ENCODE results near the gene TMEM238.

Gene TMEM238

GRCh38 chr19:55354698-55355212 lies 29.3 kb downstream of the TMEM238 start, which contains the start of gene COX6B2:
Gene COX6B2, minus strand, starts transcription at chr19:55354719. Its CDS starts 198 bp downstream, at chr19:55354521.
- H3K4me3 ChIP-seq (ENCODE audit: low read length): peak within 1 kb of the TSS; percentile 36
- H3K4me1 ChIP-seq (ENCODE audit: insufficient read depth, low read length): peaks cover 7% of the 10 kb centered on the region
- H3K27me3 ChIP-seq (ENCODE audit: insufficient read depth, low read length): peaks cover 56% of the 10 kb centered on the region

GRCh38 chr19:55353803-55354697 lies 30.0 kb downstream of the TMEM238 start:
- H3K36me3 ChIP-seq (ENCODE audit: insufficient read depth, low read length): no peaks in the 10 kb centered on the region
- H3K4me3 ChIP-seq (ENCODE audit: low read length): peak overlapping the region; percentile 36
- H3K27me3 ChIP-seq (ENCODE audit: insufficient read depth, low read length): peaks cover 56% of the 10 kb centered on the region
- no peak overlapping the region for H2AFZ ChIP-seq (ENCODE audit: low read depth, low read length)
- H3K4me1 ChIP-seq (ENCODE audit: insufficient read depth, low read length): peaks cover 7% of the 10 kb centered on the region
- H3K9me3 ChIP-seq (ENCODE audit: low read length): peaks cover 5% of the 10 kb centered on the region

More at GRCh38 chr19:55354698-55355212, 29.3 kb downstream of the TMEM238 start, which contains the start of gene COX6B2:
- no peak within 1 kb of the TSS for H2AFZ ChIP-seq (ENCODE audit: low read depth, low read length)
- H3K36me3 ChIP-seq (ENCODE audit: insufficient read depth, low read length): no peaks in the 10 kb centered on the region
- H3K9me3 ChIP-seq (ENCODE audit: low read length): peaks cover 5% of the 10 kb centered on the region

DNA sequence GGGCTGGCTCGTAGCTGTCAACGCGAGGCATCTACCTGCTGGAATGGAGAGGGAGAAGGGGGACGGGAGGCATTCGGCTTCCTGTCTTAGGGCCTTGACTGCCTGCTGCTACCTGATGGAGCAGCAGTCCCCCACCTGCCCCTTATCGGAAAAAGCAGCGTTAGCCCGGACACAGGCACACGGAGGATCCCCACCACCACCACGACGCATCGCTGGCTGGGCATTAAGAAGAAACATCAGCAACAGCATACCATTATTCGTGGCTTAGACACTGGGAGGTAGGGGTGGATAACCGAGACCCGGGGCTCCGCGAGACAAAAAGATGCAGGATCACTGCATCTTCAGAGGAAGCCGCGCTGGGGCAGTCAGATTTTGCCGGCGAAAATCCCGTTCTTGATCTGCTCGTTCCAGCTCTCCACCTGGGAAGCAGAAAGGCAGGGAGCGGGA lies 30.7 kb downstream of the TMEM238 start:
- peaks cover 5% of the 10 kb centered on the region for H3K9me3 ChIP-seq (ENCODE audit: low read length)
- H3K36me3 ChIP-seq (ENCODE audit: insufficient read depth, low read length): no peaks in the 10 kb centered on the region
- H2AFZ ChIP-seq (ENCODE audit: low read depth, low read length): no peak overlapping the region
- peak overlapping the region; percentile 36 for H3K4me3 ChIP-seq (ENCODE audit: low read length)
- peaks cover 10% of the 10 kb centered on the region for H3K4me1 ChIP-seq (ENCODE audit: insufficient read depth, low read length)
- H3K27me3 ChIP-seq (ENCODE audit: insufficient read depth, low read length): peaks cover 56% of the 10 kb centered on the region

- H2AFZ ChIP-seq (ENCODE audit: low read depth, low read length): no peak overlapping the region
- H3K36me3 ChIP-seq (ENCODE audit: insufficient read depth, low read length): no peaks in the 10 kb centered on the region
- no peak overlapping the region for H3K4me3 ChIP-seq (ENCODE audit: low read length)
- H3K27me3 ChIP-seq (ENCODE audit: insufficient read depth, low read length): peaks cover 56% of the 10 kb centered on the region
- peaks cover 14% of the 10 kb centered on the region for H3K4me1 ChIP-seq (ENCODE audit: insufficient read depth, low read length)
- peaks cover 5% of the 10 kb centered on the region for H3K9me3 ChIP-seq (ENCODE audit: low read length)
Observed at GRCh38 chr19:55352549-55353145, 31.4 kb downstream of the TMEM238 start.

DNA sequence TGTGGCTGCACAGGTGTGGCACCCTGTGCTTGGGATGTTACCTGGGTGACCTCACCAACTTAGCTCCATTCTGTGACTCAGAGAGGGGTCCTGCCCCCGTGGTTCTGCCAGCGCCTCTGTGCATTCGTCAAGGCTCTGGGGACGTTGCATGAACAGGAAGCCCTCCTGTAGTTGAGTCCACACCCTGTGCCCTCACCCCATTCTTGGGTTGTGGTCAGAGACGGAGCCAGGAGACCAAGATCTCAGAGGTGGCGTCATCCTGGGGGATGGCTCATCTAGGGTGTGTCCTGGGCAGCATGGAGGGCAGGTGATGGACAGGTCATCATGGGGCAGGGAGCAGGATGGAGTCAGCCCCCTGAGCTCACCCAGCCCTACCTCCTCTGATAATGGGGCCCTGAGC lies 32.1 kb downstream of the TMEM238 start:
- H3K27me3 ChIP-seq (ENCODE audit: insufficient read depth, low read length): peaks cover 51% of the 10 kb centered on the region

DNA sequence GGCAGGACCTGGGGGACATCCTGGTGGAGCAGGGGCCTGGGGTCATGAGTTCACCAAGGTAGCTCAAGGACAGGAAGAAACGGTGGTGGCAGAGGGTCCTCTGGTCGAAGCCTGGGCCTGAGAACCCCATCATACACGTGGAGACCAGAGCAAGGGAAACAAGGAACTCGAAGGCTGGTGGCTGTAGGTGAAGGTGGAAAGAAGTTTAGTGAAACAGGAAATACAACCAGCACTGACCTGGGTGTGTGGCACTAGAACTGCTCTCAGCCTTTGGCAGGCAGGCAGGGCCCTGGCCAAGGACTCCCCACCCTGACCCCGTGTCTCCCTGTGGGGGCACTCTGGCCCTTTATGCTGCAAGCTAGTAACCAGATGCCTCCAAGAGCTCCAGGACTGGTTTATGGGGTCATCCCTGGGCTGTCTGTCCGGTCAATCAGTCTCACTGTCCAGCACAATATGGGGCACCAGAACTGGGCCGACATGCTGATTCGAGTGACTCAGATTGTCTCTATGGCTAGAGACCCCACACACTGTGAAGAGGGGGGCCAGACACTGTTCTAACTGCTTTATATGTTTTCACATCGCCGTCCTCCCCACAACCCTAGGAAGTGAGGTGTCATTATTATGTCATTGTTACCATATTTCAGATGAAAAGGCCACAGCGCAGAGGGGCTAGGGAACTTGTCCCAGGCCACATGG lies 33.3 kb downstream of the TMEM238 start:
- Histone ChIP-seq H3K36me3 (ENCODE audit: insufficient read depth, low read length) (peaks cover 8% of the 10 kb centered on the region), H3K9me3 (ENCODE audit: low read length) (peaks cover 3% of the 10 kb centered on the region)

More for the DNA sequence above, 32.1 kb downstream of the TMEM238 start:
- H3K9me3 ChIP-seq (ENCODE audit: low read length): peaks cover 4% of the 10 kb centered on the region
- peaks cover 3% of the 10 kb centered on the region for H3K36me3 ChIP-seq (ENCODE audit: insufficient read depth, low read length)
- no peak overlapping the region for H2AFZ ChIP-seq (ENCODE audit: low read depth, low read length)
- H3K4me1 ChIP-seq (ENCODE audit: insufficient read depth, low read length): peaks cover 14% of the 10 kb centered on the region
- no peak overlapping the region for H3K4me3 ChIP-seq (ENCODE audit: low read length)

DNA sequence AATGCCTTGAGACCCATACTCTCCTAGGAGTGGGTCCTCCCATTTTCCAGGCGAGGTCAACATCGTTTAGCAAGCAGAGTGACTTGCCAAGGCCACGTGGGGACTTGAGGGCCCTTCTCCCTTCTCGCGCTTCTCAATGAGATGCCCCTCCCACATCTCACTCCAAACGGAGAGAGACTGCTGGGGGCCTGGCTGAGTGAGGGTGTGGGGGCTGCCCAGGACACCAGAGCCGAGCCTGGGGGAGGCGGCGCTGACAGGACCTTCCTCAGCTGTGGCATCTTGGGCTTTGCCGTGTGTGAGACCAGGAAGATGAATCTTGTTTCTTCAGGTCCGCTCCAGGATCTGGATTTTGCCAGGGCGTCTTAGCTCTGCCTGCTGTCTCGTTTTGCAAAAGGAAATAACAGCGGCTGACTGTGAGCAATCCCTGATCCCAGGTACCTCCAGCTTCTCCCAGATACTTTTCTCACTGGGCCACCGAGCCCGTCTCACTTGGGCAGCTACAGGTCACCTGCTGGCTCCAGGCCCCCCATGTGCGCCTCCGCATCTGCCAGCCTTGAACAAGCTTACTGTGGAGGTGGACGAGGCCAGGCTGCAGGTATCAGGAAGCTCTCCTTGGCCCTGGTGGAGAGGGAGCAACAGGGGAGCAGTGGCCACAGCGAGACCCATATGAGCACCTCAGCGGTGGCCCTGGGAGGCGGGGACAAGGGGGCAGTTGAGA lies 35.6 kb downstream of the TMEM238 start:
- H2AFZ ChIP-seq (ENCODE audit: low read depth, low read length): no peak overlapping the region
- peaks cover 24% of the 10 kb centered on the region for H3K36me3 ChIP-seq (ENCODE audit: insufficient read depth, low read length)
- peaks cover 3% of the 10 kb centered on the region for H3K9me3 ChIP-seq (ENCODE audit: low read length)
- H3K27me3 ChIP-seq (ENCODE audit: insufficient read depth, low read length): peaks cover 21% of the 10 kb centered on the region
- H3K4me1 ChIP-seq (ENCODE audit: insufficient read depth, low read length): peaks cover 10% of the 10 kb centered on the region
- no peak overlapping the region for H3K4me3 ChIP-seq (ENCODE audit: low read length)

More for the DNA sequence above, 33.3 kb downstream of the TMEM238 start:
- Histone ChIP-seq H3K4me3 (ENCODE audit: low read length) (no peak overlapping the region), H3K4me1 (ENCODE audit: insufficient read depth, low read length) (peaks cover 14% of the 10 kb centered on the region), H2AFZ (ENCODE audit: low read depth, low read length) (no peak overlapping the region), H3K27me3 (ENCODE audit: insufficient read depth, low read length) (peaks cover 39% of the 10 kb centered on the region)

DNA sequence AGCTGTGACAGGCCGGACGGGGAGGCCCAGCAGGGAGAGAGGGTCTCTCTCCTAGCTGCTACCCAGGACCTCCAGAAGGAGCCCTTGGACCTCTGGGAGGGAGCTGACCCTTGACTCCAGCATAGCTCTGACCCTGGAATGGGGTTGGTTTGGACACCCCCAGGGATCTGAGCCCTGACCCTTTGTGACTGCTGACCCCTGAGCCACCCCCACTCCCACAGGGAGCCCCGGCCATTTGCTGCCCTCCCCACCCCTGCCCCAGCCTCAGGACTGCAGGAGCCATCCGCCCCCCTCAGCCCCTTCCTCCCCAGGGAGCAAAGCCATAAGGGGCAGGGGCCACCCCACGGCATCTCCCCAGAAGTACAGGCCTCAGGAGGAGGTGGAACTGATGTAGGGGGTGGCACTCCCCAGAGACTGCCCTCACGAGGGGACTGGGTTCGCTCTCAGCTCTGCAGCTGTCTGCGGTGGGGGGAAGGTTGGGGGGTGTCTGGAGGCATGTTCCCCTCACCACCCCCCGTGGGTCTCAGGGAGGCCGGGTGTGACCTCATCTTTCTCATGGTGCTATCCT lies 36.6 kb downstream of the TMEM238 start:
- H3K4me1 ChIP-seq (ENCODE audit: insufficient read depth, low read length): peaks cover 6% of the 10 kb centered on the region
- H3K9me3 ChIP-seq (ENCODE audit: low read length): peaks cover 3% of the 10 kb centered on the region
- no peak overlapping the region for H2AFZ ChIP-seq (ENCODE audit: low read depth, low read length)
- peaks cover 11% of the 10 kb centered on the region for H3K27me3 ChIP-seq (ENCODE audit: insufficient read depth, low read length)
- no peak overlapping the region for H3K4me3 ChIP-seq (ENCODE audit: low read length)
- peaks cover 33% of the 10 kb centered on the region for H3K36me3 ChIP-seq (ENCODE audit: insufficient read depth, low read length)

- Histone ChIP-seq H3K4me3 (ENCODE audit: low read length) (no peak overlapping the region), H3K27me3 (ENCODE audit: insufficient read depth, low read length) (peaks cover 5% of the 10 kb centered on the region), H3K9me3 (ENCODE audit: low read length) (no peaks in the 10 kb centered on the region), H3K4me1 (ENCODE audit: insufficient read depth, low read length) (peaks cover 7% of the 10 kb centered on the region), H2AFZ (ENCODE audit: low read depth, low read length) (no peak overlapping the region), H3K36me3 (ENCODE audit: insufficient read depth, low read length) (peaks cover 33% of the 10 kb centered on the region)
Observed at GRCh38 chr19:55346725-55347441, 37.2 kb downstream of the TMEM238 start.

DNA sequence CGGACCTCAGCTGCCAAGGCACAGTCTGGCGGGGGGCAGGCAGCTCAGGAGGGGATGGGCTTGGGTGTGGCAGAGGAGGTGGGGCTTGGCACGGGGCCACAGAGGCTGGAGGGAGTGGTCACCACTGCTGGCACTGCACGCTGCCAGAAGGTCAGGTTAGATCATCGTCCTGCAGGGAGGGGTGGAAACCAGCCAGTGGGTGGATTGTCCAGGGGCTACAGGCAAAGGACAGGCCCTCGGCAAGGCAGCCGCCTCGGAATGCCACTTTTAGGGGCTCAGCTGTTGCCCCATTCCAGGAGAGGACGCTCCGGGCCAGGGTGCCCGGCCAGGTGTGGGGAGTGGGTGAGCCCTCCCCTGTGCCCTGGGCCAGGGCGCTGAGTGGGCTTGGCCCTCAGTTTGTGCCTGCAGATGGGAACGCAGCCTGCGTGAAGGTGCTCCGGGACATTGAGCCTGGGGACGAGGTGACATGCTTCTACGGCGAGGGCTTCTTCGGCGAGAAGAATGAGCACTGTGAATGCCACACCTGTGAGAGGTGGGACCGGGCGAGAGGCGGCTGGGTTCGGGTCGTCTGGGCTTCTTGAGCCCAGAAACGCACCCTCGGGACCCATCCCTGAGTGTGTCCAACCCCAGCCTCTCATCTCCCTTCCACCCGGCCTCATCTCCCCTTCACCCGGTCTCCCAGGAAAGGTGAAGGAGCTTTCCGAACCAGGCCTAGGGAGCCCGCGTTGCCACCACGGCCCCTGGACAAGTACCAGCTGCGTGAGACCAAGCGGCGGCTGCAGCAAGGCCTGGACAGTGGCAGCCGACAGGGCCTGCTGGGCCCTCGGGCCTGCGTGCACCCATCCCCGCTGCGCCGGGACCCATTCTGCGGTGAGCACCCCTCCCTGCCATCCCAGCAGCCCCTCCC lies 38.0 kb downstream of the TMEM238 start:
- Histone ChIP-seq H3K9me3 (ENCODE audit: low read length) (no peaks in the 10 kb centered on the region), H3K4me3 (ENCODE audit: low read length) (no peak overlapping the region), H3K36me3 (ENCODE audit: insufficient read depth, low read length) (peaks cover 33% of the 10 kb centered on the region), H2AFZ (ENCODE audit: low read depth, low read length) (no peak overlapping the region), H3K27me3 (ENCODE audit: insufficient read depth, low read length) (no peaks in the 10 kb centered on the region), H3K4me1 (ENCODE audit: insufficient read depth, low read length) (peaks cover 13% of the 10 kb centered on the region)
